Stimulated activated CD4-positive, alpha-beta T cell treated with anti-CD3 and anti-CD28 coated beads, Interleukin-2, amount 100 ng/mL, for 24 hours (primary cell): ENCODE results near the gene DOCK8.

Source experiments
- DNase-seq, 2 donors: peaks; one replicate each; pipeline ENCODE4 v3.0.0-alpha.2; 2020

DOCK8 gene

DNA sequence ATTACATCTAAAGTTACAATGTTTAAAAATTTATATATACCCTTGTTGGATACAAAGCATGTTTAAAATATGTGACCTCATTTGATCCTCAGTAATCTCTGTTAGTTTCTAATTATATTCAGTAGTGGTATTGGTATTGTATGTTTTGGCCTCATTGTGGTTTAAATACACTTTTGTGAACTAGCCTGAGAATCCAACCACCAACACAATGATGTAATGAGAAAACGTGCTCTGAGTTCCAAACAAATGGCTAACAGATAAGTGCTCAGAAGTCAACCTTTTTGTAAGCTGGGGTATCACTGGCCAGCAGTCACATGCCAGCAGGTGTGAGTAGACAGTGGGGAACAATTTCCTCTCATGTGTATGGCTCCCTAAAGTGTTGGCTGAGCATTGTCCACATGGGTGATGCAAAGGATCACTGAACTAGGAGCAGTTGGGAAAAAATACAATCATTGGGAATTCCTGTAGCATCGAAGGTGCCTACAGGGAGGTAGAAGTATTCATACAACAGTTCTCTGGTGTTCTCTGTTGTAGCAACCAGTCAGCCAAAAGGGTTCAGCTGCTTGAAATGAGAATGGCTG lies 56.1 kb downstream of the DOCK8 start:
- no peak for DNase-seq

DNA sequence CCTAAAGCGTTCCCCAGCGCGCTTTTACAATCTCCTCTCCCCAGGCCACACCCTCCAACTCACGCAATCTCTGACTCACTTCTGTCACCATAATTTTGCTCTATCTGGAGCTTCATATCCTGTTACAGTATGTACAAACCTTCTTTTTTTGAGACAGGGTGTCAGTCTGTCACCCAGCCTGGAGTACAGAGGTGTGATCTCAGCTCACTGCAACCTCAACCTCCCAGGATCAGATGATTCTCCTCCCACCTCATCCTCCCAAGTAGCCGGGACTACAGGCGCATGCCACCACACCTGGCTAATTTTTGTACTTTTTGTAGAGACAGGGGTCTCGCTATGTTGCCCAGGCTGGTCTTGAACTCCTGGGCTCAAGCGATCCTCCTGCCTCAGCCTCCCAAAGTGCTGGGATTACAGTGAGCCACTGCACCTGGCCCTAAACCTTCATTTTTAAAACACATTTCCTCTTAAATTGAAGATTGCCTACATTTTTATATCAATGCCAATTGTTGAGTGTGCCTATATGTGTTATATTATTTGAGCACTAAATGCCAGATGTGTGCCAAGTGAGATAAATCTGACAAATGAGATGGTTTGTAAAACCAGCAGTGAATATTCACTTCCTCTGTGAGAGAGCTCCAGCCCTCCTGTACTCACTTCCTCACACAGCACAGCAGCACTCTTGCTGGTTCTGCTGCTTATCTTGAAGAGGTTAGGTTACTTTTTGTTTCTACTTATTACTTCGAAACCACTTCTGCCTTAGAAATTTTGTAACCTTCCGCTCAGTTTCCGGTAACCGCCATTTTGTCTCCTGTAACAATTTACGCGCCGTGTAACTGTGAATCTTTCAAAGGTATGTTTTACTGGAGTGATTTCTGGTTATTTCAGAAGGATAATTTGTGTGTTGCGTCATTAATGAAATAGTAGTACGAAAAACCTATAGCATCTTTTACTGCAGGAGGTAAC lies 57.9 kb downstream of the DOCK8 start:
- DNase-seq: peak; percentile 63 to 73

DNA sequence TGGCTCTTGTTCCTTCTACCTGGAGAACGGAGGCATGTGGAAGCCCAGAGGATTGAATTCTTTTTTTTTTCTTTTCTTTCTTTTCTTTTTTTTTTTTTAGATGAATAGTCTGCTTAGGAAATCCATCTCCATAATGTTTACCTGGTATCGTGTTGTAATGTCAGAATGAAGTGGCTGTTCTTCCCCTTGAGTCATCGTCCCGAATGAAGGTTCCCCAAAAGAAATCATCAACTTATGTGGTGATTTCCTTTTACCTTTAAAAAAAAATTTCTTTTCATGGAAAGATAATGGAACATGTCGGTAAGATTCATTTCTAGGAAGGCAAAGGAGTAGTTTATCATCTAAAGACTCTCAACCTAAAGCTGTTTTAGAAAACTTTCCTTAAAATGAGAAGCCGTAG lies 59.7 kb downstream of the DOCK8 start:
- no peak for DNase-seq

DNA sequence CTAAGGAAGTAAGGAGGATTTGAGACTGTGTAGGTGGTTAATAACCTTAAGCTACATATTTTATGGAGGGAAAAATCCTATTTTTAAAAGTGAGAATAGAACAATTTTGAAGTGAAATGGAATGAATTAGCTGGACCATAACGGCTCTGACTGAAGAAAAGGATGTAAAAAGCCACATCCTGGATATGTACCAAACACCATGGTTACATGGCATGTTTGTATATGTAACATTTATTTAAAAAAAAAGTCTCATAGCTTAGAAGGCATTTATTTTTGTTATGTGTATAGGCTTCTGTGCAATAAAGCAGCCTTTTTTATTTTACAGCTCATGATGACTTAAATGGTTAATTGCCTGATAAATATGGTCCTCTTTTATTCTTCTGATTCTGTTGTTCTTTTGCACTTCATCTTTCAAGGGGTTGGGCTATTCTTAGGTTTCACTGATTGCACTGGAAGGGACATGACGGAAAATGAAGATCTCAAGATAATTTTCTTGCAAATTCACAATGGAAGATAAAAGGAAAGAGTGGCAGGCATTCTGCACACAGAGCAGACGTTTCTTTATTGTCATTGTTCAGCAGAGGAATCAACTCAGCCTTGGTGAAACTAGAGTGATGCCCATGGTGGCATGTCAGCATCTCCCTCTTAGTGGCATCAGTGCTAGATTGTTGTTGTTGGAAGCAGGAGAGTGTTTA lies 63.1 kb downstream of the DOCK8 start:
- DNase-seq: no peak

DNA sequence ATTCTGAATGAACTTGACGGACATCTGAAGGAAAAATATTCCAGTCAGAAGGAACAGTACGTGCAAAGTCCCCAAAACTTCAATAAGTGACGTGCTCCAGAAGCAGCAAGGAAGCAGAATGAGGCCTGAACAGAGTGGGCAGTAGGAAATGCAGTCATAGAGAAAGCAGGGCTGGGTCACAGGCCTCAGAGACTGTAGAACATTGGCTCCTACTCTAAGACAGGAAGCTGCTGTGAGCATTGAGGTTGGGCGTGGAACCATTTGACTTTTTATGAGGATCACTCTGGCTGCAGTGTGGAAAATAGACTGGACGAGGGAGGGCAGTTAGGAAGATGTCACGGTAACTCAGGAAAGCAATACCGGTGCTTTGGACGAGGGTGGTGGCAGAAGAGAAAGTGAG lies 64.0 kb downstream of the DOCK8 start:
- DNase-seq: peak; percentile 35 to 43

DNA sequence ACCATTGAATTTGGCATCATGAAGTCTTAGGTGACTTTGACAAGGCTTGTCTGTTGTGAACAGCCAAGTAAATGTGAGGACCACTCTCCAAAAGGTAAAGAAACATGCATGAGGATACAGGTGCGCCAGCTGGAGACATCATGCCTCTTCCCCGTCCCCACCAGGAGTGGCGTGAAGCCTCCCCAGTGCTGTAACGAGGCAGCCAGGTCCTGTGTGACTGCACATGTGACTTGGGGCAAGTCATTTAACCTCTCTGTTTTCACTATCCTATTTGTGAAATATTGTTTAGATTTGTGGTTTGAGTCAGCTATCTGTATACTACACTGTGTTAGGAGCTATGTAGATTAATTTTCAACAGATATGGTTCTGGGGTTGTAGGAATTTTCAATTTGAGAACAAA lies 65.0 kb downstream of the DOCK8 start:
- no peak for DNase-seq

DNA sequence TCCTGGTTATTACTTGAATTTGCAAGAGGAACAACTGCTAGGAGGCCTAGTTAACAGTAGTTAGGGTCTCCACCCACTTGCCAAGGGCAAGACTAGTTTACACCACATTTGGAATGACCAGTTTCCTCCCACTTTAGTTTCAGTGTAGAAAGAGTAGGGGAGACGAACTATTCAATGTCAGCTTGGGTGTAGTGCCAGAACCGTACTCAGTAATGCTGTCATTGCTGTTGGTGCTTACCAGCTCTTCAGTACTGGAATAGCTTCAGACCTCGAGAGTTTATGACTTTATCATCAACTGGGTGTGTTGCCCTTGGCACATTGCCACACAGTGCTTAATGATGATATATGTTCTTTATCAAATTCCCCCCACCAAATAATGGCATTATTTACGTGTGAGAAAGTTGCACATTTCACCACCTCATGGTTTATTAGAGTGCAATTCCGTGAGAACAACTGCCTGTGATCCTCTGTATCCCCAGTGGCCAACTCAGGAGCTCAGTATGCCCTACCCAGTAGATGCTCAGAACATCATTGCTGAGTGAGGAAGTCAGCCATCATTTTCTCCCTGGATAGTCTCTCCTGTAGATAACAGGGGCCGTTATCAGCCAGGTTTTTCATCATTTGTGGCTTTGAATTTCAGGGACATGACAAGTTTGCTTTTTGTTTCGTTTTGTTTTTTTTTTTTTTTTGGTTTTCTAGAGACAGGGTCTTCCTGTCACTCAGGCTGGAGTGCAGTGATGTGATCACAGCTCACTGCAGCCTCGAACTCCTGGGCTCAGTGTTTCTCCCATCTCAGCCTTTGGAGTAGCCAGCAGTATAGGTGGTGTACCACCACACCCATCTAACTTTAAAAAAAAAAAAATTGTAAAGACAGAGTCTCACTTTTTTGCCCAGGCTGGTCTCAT lies 67.3 kb downstream of the DOCK8 start:
- DNase-seq: no peak

DNA sequence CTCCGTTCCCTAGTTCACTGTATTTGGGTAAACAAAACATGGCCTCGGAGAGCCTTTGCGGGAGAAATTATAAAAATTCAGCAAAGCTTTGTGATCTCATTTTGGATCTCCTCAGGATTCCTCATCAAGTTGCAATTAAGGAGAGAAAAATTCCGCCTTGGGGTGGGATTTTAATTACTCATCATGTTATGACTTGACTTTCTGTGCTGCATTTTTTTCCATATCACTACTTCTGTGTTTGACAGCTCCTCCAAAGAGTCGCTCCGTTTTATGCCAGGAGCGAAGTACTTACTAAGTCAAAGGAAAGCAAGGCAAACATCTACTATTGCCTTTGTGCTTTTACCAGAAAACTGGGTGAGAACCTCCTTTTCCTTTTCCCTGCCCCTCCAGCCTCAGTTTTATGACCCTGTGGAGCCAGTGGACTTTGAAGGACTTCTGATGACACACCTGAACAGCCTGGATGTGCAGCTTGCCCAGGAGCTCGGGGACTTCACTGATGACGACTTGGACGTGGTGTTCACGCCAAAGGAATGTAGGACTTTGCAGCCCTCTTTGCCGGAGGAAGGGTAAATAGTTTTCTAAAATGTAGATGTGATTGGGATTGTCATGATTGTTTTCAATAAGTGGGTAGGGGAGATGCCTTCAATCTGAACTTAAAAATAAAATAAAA lies 71.5 kb downstream of the DOCK8 start:
- DNase-seq: no peak

DNA sequence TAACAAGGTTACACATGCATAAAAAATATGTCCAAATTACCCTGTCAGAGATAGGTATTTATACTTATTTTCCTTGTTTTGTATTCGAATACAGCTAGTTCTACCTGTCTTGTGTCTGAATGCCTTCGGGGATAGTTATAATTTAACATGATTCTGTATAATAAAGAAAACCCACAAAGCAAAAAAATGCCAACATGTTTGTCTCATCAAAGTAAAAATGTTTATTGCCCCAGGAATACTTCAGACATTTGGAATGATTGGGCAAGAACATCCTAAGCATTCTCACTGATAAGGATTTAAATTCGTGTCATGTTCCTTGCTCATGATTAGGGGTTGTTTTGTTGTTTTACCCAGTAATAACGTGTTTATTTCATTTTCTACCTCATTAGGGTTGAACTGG lies 74.5 kb downstream of the DOCK8 start:
- DNase-seq: no peak

DNA sequence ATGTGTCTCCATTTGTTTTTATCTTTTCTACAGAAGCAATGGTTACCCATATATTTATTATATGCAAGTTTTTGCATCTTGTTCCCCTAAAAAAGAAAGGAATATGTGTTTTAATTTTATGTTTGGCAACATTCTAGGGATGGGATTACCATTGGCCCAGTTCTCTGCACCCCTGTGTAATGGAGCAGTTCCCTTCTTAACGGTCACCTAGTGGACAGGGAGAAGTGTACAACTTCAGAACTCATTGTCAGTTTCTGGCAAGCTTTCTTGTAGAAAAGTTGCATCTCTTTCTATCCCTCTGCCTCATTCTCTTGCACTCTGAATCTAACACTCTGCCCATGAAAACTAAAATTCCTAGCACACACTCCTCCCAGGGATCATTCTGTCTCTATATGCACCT lies 78.2 kb downstream of the DOCK8 start:
- DNase-seq: no peak

DNA sequence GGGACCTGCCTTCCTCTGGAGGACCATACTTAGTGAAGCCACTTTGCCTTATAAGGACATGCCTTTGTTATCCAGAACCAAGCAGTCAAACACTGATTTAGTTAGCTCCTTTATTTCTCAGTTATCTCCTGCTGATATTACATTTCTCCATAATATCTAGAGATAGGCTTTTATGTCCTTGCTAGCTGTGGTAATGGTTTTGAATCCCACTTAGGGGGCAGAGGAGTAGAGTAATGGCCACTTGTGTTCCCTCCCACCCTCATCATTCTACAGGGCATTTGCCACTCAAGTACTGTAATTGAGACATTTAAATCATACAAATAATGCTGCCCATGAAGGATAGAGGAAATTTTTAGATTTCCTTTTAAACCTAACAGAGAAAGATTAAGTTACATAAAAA lies 80.9 kb downstream of the DOCK8 start:
- DNase-seq: no peak

DNA sequence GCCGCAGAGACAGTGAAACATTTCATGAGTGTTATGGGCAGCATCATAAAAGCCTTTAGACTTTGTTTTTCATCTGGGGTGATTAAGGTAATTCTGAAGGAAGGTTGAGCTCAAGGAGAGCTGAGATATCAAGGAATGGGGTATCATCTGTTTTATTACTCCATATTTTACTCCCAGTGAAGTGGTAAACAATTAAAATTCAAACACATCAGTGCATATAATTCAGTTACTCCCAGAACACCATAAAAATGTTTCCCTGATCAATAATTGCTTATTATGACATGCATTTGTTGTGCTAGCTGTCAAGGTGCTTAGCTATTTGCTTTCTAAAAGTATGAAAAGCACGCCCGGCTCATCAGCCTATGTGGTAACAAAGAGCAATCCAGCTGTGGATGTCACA lies 81.7 kb downstream of the DOCK8 start:
- no peak for DNase-seq

DNA sequence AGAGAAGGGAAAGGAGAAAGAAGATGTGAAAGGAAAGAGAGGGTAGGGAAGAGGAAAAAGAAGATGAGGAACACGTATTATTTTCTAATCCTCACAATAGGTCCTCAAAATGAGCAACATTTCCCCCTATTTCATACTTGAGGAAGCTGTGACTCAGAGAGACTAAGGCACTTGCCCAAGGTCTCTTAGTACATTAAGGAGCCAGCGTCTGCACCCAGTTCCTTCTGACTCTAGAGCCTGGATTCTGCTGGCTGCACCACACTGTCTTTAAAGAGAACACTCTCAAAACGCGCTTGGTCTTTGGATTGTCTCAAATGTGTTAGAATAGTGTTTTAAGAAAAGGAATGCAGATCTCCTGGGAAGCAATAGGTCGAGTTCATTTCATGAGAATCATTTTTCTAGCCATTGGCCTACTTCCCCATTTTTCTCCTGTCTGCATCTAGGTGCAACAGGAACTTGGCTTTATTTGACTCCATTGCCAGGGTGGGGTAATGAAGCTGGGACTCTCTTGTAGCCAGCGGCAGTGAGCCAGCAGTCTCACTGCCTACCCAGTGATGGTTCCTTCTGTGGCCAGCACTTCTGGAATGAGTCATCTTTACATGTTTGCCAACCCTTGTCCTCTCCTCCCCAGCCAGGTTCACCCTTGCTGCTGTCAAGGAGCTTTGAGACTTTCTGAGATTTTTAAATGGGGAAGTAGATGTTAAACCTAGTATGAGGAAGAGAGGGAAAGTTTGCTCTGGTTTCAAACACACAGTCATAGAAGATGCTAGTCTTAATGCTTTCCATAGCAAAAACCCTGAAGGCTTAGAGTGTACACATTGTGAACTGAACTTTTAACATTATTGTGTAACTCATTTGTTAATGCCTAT lies 82.7 kb downstream of the DOCK8 start:
- DNase-seq: no peak

DNA sequence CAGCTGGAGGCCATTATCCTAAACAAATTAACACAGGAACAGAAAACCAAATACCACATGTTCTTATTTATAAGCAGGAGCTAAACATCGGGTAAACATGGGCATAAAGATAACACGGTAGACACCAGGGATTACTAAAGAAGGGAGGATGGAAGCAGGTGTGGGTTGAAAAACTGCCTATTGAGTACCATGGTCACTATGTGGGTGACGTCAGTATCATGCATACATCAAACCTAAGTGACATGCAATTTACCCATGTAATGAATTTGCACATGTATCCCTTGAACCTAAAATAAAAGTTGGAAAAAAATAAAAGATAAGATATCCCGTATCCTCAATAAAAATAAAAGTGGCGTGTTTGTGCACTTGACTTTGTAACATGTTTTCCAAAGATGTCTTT lies 88.8 kb downstream of the DOCK8 start:
- DNase-seq: no peak

DNA sequence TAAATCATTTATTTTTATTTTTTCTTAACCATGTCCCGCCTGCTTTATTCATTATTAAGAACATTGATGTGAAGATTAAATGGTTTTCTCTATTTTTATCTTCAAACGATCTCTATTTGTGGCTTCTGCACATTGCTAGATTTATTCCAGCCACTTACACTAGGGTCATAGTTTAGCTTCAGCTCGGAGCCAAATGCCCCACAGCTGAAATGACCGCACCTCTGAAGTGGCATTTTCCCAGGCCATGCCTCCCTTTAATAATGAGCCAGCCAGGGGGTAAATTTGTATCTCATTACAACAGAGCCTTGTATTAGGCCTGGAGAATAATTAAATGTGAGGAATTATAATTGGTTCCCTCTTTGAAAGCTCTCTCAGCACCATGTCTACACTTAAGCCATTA lies 89.4 kb downstream of the DOCK8 start:
- DNase-seq: no peak

DNA sequence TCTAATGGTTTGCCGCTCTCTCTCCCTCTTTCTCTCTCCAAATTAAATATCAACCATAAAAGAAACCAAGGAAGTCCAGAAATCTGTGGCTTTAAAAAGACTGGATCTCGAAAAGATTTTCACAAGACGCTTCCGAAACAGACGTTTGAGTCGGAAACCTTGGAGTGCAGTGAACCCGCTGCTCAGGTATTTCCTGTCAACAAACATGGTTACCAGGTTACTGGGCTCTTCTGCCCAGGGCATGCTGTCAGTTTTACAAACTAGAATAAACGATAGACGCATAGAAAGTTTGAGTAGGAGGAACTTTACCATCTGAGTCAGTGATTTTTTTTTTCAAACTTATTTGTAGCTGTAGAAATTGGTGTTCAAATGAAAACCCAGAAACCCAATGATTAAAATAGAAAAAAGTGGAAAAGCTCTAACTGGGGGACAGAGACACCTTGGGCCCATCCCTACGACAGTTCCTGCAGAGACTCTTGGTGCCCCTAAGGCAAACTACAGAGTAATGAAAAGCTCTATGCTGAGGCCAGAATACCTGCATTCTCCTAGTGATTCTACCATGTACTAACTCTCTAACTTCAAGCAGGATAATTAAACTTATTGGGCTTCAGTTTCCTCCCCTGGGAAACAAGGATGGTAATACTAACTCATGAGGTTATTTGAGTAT lies 90.0 kb downstream of the DOCK8 start:
- no peak for DNase-seq

DNA sequence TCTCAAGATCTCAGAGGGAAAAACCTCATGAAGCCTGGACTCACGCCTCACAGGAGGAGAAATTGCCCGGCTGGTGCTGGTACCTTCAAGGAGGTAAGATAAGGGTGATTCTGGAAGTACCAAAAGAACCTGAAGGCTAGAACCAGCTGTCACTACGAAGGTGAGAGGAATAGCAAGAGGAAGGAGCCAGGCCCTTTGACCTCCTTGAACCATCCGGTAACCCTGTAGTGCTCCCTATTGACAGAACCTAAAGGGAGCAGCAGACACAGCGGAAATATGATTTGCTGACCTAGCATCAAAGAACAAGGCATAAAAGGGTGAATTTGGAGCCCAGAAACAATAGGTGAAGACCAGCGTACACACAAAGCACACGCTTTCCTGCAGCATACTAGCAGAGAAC lies 92.2 kb downstream of the DOCK8 start:
- DNase-seq: peak; percentile 24 to 36

DNA sequence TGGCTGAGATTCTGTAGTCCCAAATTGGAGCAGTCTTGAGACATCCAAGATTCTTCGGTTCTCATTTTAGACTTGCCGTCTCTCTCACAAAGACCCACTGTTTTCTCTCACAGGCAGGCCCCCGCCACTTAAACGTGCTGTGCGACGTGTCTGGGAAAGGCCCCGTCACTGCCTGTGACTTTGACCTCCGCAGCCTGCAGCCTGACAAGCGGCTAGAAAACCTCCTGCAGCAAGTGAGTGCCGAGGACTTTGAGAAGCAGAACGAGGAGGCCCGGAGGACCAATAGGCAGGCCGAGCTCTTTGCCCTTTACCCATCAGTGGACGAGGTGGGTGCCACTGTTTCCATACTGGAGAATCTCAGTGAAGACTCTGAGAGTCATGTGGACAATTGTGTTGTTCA lies 97.2 kb downstream of the DOCK8 start:
- DNase-seq: no peak

DNA sequence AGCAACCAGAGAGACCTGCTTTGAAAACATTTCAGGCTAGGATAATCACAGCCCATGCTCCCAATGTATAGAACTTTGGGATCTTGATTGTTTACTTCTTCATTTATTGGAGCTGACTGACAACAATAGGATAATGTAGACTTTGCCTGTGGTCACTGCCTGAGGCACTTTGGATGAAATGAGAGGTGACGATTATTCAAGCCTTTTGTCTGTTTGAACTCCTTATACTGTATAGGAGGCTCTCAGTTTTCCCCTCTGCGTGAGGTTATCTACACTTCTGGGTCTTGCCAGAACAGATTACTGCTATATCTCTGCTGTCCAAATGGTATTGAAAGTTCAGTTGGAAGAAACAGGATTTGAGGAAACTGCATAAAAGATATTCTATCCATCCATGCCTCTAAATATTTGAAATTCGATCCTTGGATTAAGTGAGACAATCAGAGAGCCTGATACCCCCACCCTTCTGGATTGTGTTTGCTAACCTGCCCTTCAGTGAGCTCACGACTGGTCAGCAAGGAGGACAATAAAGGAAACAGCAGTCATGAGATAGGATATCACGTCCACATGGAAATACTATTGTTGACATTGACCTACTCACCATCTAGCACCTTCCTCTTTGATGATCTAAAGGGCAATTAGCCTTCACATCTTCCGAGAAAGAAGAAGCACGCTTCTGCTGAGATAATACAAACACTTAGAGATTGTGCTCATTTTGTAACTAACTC lies 98.1 kb downstream of the DOCK8 start:
- no peak for DNase-seq

DNA sequence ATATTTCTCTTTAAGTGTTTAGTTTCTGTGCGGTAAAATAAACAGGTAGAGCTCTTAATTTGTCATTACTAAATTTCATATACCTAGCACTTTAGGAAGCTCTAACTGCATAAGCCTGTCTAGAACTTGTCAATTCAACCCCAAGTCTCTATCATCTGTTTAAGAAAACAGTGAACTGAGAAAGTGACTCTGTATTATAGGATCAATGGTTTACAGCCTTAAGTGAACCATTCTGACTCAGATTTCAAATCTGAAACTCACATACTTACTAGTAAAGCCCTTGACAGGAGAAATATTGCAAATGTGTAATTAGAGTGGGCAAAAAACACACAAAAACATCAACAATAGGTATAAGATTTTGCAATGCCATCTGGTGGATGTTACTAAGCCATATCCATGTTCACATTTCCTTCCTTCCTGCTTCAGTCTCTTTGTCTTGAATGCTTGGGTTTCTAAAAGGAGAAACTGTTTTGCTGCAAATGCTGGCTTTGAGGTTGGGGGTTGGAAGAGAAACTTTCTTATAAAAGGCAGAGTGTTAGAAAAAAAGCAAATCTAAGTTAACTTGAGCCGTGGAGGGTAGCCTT lies 101.8 kb downstream of the DOCK8 start:
- no peak for DNase-seq
